Dedifferentiated amniotic fluid mesenchymal stem cell (primary cell): ENCODE data around the gene ZNF543.
"Not testable (repeated sequence)": the region's sequence is repeated elsewhere in the genome, so short reads cannot be mapped to it uniquely, and the experiment has no call there.

Source experiments
- DNase-seq: peaks from one replicate; pipeline ENCODE4 v3.0.0-alpha.2; 2016; ENCODE audit errors: extremely low spot score

Gene ZNF543

GRCh38 chr19:57320180-57321084 lies at the start of gene ZNF543:
Gene ZNF543, plus strand, starts transcription at chr19:57320472. Its CDS starts 382 bp downstream, at chr19:57320854.
- DNase-seq, result peak; percentile 97

GRCh38 chr19:57271280-57271679 lies 49.0 kb upstream of the ZNF543 start:
- no peak for DNase-seq

GRCh38 chr19:57273014-57273413 lies 47.3 kb upstream of the ZNF543 start:
- no peak for DNase-seq

GRCh38 chr19:57276430-57276829 lies 43.8 kb upstream of the ZNF543 start:
- DNase-seq, result no peak

GRCh38 chr19:57278481-57278880 lies 41.8 kb upstream of the ZNF543 start:
- DNase-seq, result not testable (repeated sequence)

- DNase-seq, result peak; percentile 96
These were observed 40.7 kb upstream of the ZNF543 start for GRCh38 chr19:57279418-57280164.

GRCh38 chr19:57280165-57280961 lies 39.9 kb upstream of the ZNF543 start, which contains the start of gene ZNF460:
Gene ZNF460, plus strand, starts transcription at chr19:57280485. Its CDS starts 322 bp downstream, at chr19:57280807.
- DNase-seq, result peak; percentile 97

- no peak for DNase-seq
These were observed 39.3 kb upstream of the ZNF543 start for GRCh38 chr19:57280962-57281400.

GRCh38 chr19:57282011-57282643 lies 38.1 kb upstream of the ZNF543 start:
- no peak for DNase-seq

- no peak for DNase-seq
These were observed 31.9 kb upstream of the ZNF543 start for GRCh38 chr19:57288373-57288772.

- DNase-seq, result no peak
These were observed 29.3 kb upstream of the ZNF543 start for GRCh38 chr19:57290970-57291369.

- DNase-seq, result no peak
These were observed 27.7 kb upstream of the ZNF543 start for GRCh38 chr19:57292547-57292946.

GRCh38 chr19:57293719-57294118 lies 26.6 kb upstream of the ZNF543 start:
- DNase-seq, result no peak

GRCh38 chr19:57302020-57302465 lies 18.2 kb upstream of the ZNF543 start:
- DNase-seq, result peak; percentile 91

- DNase-seq, result no peak
These were observed 17.4 kb upstream of the ZNF543 start for GRCh38 chr19:57302727-57303401.

GRCh38 chr19:57305056-57305455 lies 15.2 kb upstream of the ZNF543 start:
- no peak for DNase-seq

GRCh38 chr19:57308514-57308913 lies 11.8 kb upstream of the ZNF543 start:
- DNase-seq, result no peak

- no peak for DNase-seq
These were observed 9.5 kb upstream of the ZNF543 start for GRCh38 chr19:57310792-57311191.

GRCh38 chr19:57314146-57314545 lies 6.1 kb upstream of the ZNF543 start:
- DNase-seq, result no peak

- no peak for DNase-seq
These were observed 2.8 kb upstream of the ZNF543 start for GRCh38 chr19:57317503-57317902.

- DNase-seq, result no peak
These were observed 448 bp upstream of the ZNF543 start for GRCh38 chr19:57319869-57320179.
